ENCODE data around the gene SART1. TPM values are rescaled to one million over a fixed set of nuclear protein-coding genes. Genes with fewer than 3 reads are reported as not detected.

SART1 gene
- total and polyA plus RNA-seq, 10 of the 15 experiments (the other 5 are each of a cell fraction or from before 2014, with no cell fraction given), result 6.2 to 60.5 (median 37.4) TPM

- TF ChIP-seq ZBTB4 (CRISPR knock-in tag; IDR thresholded peaks at IDR 0.05) (no peak), SRF (IDR thresholded peaks at IDR 0.05; ENCODE audit: low read depth in 2 of 2, low read length in 2 of 2) (0 out of 4 replicates have a peak, but pooled peaks of 1 of the 2 experiments have one; percentile 53), ATF3 (IDR thresholded peaks at IDR 0.05; ENCODE audit: borderline replicate concordance, extremely low read depth, low read depth, low read length) (no peak), ELK1 (IDR thresholded peaks at IDR 0.05; ENCODE audit: low read depth, low read length) (peak; percentile 55; the same call in 1 of the 2 replicates), WRNIP1 (IDR thresholded peaks at IDR 0.05; ENCODE audit: borderline replicate concordance, low read depth, low read length) (0 out of 2 replicates have a peak, but pooled peaks have one; percentile 70), BACH1 (IDR thresholded peaks at IDR 0.05; ENCODE audit: borderline replicate concordance) (peak; percentile 52), ESRRA (IDR thresholded peaks at IDR 0.05; ENCODE audit: low read length) (peak; percentile 58; the same call in 1 of the 2 replicates), PAX5 (IDR thresholded peaks at IDR 0.05; ENCODE audit: borderline replicate concordance, low read depth, low read length) (peak; percentile 59; the same call in 1 of the 2 replicates), GATAD2B (conservative IDR thresholded peaks at IDR 0.05; ENCODE audit: low read depth) (no peak; the same call in 1 of the 2 replicates), KAT2A (conservative IDR thresholded peaks at IDR 0.05; ENCODE audit: control insufficient read depth, low read depth, low read length) (no peak), TCF3 (IDR thresholded peaks at IDR 0.05; ENCODE audit: borderline replicate concordance, insufficient read depth, low read depth, low read length) (no peak), RAD51 (IDR thresholded peaks at IDR 0.05) (no peak), MEF2A (IDR thresholded peaks at IDR 0.05; ENCODE audit: insufficient read depth, low read depth, low read length) (no peak), TCF7 (IDR thresholded peaks at IDR 0.05; ENCODE audit: borderline replicate concordance) (no peak), ZSCAN29 (IDR thresholded peaks at IDR 0.05) (no peak), HDAC6 (IDR thresholded peaks at IDR 0.05; ENCODE audit: unreplicated experiment) (no peak), JUNB (IDR thresholded peaks at IDR 0.05) (no peak), MLLT1 (IDR thresholded peaks at IDR 0.05) (peak; percentile 73), RAD21 (IDR thresholded peaks at IDR 0.05; ENCODE audit: insufficient read depth, low read depth, low read length) (no peak), IRF3 (IDR thresholded peaks at IDR 0.05) (no peak), EP300 (IDR thresholded peaks at IDR 0.05; ENCODE audit: borderline replicate concordance in 1 of 2, control insufficient read depth in 1 of 2, low read depth in 2 of 2, low read length in 2 of 2) (no peak), SMAD1 (IDR thresholded peaks at IDR 0.05; ENCODE audit: low read depth, partially characterized antibody) (peak; percentile 43)
These were observed at the start of gene SART1 (continued) for GRCh38 chr11:65961267-65962140.

All from GM12878 (cell line).